AG09319 (cell line): ENCODE data around the gene ZNF629.

Source experiments
- DNase-seq: peaks from one replicate; pipeline ENCODE4 v3.0.0-alpha.2; 2010; ENCODE audit warnings: low read depth; ENCODE audit errors: extremely low read depth
- TF ChIP-seq, protein P1 (sequence below): IDR thresholded peaks from 2 replicates; pipeline ENCODE4 v1.5.1; 2011; ENCODE audit warnings: low read depth, mild to moderate bottlenecking, inconsistent platforms, low read length, moderate library complexity

The ZNF629 gene

DNA sequence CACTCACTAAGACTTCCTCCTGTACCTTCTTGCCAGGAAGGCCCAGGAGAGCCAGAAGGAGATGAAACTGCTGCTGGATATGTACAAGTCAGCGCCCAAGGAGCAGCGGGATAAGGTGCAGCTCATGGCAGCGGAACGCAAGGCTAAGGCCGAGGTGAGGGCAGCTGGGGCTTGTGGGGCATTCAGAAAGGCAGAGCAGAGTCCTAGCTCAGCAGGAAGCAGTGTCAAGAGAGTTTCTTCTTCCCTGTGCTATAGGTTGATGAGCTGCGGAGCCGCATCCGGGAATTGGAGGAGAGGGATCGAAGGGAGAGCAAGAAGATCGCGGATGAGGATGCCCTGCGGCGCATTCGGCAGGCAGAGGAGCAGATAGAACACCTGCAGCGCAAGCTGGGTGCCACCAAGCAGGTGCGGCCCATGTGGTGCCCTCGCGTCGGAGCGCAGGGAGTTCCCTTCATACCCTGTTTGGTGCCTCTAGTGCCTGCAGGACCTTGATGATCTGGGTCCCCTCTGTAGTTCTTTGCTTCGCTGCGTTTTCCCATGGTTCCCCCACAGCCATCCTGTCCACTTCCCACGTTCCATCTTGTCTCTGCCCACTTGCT lies 18.3 kb downstream of the ZNF629 start:
- no peak for DNase-seq

DNA sequence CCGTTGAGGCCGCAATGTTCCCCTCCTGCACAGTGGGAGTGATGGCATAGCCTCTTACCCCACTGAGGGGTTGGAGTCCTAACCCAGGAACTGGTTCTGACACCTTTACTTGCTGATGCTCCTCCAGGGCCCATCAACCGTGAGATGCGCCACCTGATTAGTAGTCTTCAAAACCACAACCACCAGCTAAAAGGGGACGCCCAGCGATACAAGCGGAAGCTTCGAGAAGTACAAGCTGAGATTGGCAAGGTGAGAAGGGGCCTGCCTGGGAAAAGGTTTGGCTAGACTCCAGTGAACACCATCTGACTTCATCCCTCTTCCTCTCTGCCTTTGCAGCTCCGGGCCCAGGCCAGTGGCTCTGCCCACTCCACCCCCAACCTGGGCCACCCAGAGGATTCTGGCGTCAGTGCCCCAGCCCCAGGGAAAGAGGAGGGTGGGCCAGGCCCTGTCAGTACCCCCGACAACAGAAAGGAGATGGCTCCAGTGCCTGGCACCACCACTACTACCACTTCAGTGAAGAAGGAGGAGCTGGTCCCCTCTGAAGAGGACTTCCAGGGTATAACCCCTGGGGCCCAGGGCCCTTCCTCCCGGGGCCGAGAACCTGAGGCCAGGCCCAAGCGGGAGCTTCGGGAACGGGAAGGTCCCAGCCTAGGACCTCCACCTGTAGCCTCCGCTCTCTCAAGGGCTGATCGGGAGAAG lies 19.1 kb downstream of the ZNF629 start:
- TF ChIP-seq, protein P1, sequence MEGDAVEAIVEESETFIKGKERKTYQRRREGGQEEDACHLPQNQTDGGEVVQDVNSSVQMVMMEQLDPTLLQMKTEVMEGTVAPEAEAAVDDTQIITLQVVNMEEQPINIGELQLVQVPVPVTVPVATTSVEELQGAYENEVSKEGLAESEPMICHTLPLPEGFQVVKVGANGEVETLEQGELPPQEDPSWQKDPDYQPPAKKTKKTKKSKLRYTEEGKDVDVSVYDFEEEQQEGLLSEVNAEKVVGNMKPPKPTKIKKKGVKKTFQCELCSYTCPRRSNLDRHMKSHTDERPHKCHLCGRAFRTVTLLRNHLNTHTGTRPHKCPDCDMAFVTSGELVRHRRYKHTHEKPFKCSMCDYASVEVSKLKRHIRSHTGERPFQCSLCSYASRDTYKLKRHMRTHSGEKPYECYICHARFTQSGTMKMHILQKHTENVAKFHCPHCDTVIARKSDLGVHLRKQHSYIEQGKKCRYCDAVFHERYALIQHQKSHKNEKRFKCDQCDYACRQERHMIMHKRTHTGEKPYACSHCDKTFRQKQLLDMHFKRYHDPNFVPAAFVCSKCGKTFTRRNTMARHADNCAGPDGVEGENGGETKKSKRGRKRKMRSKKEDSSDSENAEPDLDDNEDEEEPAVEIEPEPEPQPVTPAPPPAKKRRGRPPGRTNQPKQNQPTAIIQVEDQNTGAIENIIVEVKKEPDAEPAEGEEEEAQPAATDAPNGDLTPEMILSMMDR, result no peak
- no peak for DNase-seq

More for the DNA sequence above, 18.3 kb downstream of the ZNF629 start:
- TF ChIP-seq, protein P1, result no peak

DNA sequence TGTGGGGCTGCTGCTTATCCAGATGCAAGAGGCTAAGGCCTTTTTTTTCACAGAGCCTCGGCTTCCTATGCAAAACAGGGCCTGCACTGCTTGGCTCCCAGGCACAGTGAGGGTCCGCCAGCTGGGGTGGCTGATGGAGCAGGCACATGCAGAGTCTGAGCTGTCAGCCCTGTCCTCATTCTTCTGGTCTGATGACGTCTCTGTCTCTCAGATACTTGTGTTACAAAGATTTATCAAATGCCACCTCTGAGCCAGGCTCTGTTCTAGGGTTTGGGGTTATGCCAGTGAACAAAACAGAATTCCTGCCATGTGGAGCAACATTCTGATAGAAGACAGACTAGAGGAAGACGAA lies 20.1 kb downstream of the ZNF629 start:
- no peak for DNase-seq
- TF ChIP-seq, protein P1, result no peak

DNA sequence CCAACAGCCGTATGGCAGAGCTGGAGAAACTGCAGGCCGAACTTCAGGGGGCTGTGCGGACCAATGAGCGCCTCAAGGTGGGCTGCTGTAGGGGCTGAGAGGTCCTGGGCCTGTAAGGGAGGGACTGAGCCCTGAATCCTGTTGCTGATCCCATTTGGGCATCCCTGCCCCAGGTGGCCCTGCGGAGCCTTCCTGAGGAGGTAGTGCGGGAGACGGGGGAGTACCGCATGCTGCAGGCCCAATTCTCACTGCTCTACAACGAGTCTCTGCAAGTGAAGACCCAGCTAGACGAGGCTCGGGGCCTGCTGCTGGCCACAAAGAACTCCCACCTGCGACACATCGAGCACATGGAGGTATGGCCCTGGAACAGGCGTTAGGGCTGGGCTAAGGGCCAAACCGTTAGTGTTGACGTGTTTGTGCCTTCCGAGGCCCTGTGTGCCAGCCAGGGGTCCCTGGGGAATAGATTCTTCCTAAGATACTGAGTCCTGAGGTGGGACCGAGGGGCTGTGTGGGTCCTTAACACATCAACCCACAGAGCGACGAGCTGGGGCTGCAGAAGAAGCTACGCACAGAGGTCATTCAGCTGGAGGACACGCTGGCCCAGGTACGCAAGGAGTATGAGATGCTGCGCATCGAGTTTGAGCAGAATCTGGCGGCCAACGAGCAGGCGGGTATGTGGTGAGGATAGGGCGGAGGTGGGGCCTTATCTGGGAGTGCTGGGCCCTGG lies 20.6 kb downstream of the ZNF629 start:
- no peak for DNase-seq
- TF ChIP-seq, protein P1, result no peak

DNA sequence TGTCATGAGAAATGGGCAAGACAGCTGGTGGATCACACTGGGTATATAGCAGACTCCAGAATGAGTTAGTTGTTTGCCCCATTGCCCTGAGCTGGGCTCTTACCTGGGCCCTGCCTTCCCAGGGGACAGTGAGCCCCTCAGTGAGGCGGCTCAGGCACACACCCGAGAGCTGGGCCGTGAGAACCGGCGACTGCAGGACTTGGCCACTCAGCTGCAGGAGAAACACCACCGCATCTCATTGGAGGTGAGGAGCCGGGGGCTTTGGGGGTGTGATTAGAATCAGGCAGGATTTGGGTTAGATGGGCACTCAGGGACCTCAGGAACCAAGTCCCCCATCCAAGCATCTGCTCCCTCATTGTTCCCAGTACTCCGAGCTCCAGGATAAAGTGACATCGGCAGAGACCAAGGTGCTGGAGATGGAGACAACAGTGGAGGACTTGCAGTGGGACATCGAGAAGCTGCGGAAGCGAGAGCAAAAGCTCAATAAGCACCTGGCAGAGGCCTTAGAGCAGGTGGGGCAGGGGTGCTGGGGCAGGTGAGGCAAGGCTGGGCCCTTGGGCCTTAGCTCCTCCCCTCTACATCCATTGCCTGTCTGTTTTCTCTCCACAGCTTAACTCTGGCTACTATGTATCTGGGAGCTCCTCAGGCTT lies 22.1 kb downstream of the ZNF629 start:
- TF ChIP-seq, protein P1, result no peak
- no peak for DNase-seq

DNA sequence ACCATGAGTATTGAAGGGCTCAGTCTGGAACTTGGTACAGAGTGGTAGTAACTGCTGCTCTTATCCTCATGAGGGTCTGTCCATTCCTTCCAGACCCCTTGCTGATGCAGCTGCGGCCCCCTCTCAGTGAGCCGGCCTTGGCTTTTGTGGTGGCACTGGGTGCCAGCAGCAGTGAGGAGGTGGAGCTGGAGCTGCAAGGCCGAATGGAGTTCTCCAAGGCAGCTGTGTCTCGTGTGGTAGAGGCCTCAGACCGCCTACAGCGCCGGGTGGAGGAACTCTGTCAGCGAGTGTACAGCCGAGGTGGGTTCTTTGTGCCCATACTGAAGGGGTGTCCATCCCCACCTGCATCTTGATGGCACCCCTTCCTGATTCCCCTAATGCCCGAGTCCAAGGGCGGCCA lies 22.9 kb downstream of the ZNF629 start:
- TF ChIP-seq, protein P1, result no peak
- no peak for DNase-seq
